ENCODE data around the gene A2M. TPM values are rescaled to one million over a fixed set of nuclear protein-coding genes. Genes with fewer than 3 reads are reported as not detected.

Gene A2M
- total RNA-seq, 1 donor from 2014 or later = 4.2 TPM

GRCh38 chr12:9074484-9075137 is 41.1 kb downstream of the A2M start:
- Histone ChIP-seq H3K4me2 (ENCODE audit: low read length) (no peak overlapping the region), H4K20me1 (ENCODE audit: insufficient read depth, low read length) (no peaks in the 10 kb centered on the region), H3K9me3 (ENCODE audit: insufficient read depth, low read depth, low read length) (no peaks in the 10 kb centered on the region), H2AFZ (ENCODE audit: low read depth, low read length) (no peak overlapping the region), H3K4me3 (ENCODE audit: insufficient read depth, low read depth, low read length) (no peak overlapping the region), H3K27ac (ENCODE audit: low read depth, low read length) (no peak overlapping the region), H3K27me3 (ENCODE audit: insufficient read depth, low read length) (no peaks in the 10 kb centered on the region), H3K79me2 (ENCODE audit: insufficient read depth, low read length) (no peaks in the 10 kb centered on the region), H3K4me1 (ENCODE audit: insufficient read depth, low read length) (no peaks in the 10 kb centered on the region), H3K9ac (ENCODE audit: low read length) (no peak overlapping the region), H3K36me3 (ENCODE audit: insufficient read depth, low read length) (no peaks in the 10 kb centered on the region)
- Mint-ChIP-seq H3K36me3 (ENCODE audit: low read depth, unreplicated experiment) (no peaks in the 10 kb centered on the region), H3K9me3 (ENCODE audit: unreplicated experiment) (no peaks in the 10 kb centered on the region), H3K27me3 (ENCODE audit: low read depth, unreplicated experiment) (no peaks in the 10 kb centered on the region), H3K27ac (ENCODE audit: unreplicated experiment) (no peak overlapping the region), H3K4me3 (ENCODE audit: unreplicated experiment) (no peak overlapping the region), H3K4me1 (ENCODE audit: low read depth, unreplicated experiment) (no peaks in the 10 kb centered on the region)
- DNase-seq (ENCODE audit: low read depth) = no peak
- no peak for FAIRE-seq
- no peak for TF ChIP-seq CTCF (IDR thresholded peaks at IDR 0.05; ENCODE audit: insufficient read depth, low read depth, low read length)
- TF ChIP-seq EZH2 (IDR thresholded peaks at IDR 0.05; ENCODE audit: insufficient read depth, low read length) = no peak

- no peak for TF ChIP-seq EZH2 (IDR thresholded peaks at IDR 0.05; ENCODE audit: insufficient read depth, low read length)
- TF ChIP-seq CTCF (IDR thresholded peaks at IDR 0.05; ENCODE audit: insufficient read depth, low read depth, low read length) = no peak
- Histone ChIP-seq H3K4me3 (ENCODE audit: insufficient read depth, low read depth, low read length) (no peak overlapping the region), H2AFZ (ENCODE audit: low read depth, low read length) (no peak overlapping the region), H3K4me2 (ENCODE audit: low read length) (no peak overlapping the region), H3K9me3 (ENCODE audit: insufficient read depth, low read depth, low read length) (no peaks in the 10 kb centered on the region), H3K79me2 (ENCODE audit: insufficient read depth, low read length) (no peaks in the 10 kb centered on the region), H3K4me1 (ENCODE audit: insufficient read depth, low read length) (no peaks in the 10 kb centered on the region), H3K9ac (ENCODE audit: low read length) (no peak overlapping the region), H4K20me1 (ENCODE audit: insufficient read depth, low read length) (no peaks in the 10 kb centered on the region), H3K27ac (ENCODE audit: low read depth, low read length) (no peak overlapping the region), H3K27me3 (ENCODE audit: insufficient read depth, low read length) (no peaks in the 10 kb centered on the region), H3K36me3 (ENCODE audit: insufficient read depth, low read length) (no peaks in the 10 kb centered on the region)
- no peaks in the 10 kb centered on the region for H3K36me3 Mint-ChIP-seq (ENCODE audit: low read depth, unreplicated experiment)
- no peak overlapping the region for H3K27ac Mint-ChIP-seq (ENCODE audit: unreplicated experiment)
- no peak for FAIRE-seq
- no peak overlapping the region for H3K4me3 Mint-ChIP-seq (ENCODE audit: unreplicated experiment)
- H3K9me3 Mint-ChIP-seq (ENCODE audit: unreplicated experiment) = no peaks in the 10 kb centered on the region
- no peaks in the 10 kb centered on the region for H3K27me3 Mint-ChIP-seq (ENCODE audit: low read depth, unreplicated experiment)
- H3K4me1 Mint-ChIP-seq (ENCODE audit: low read depth, unreplicated experiment) = no peaks in the 10 kb centered on the region
- no peak for DNase-seq (ENCODE audit: low read depth)
Observed at GRCh38 chr12:9073076-9073475, 42.6 kb downstream of the A2M start.

GRCh38 chr12:9072481-9073038 is 43.2 kb downstream of the A2M start:
- Histone ChIP-seq H4K20me1 (ENCODE audit: insufficient read depth, low read length) (no peaks in the 10 kb centered on the region), H3K36me3 (ENCODE audit: insufficient read depth, low read length) (no peaks in the 10 kb centered on the region), H3K27ac (ENCODE audit: low read depth, low read length) (no peak overlapping the region), H3K27me3 (ENCODE audit: insufficient read depth, low read length) (no peaks in the 10 kb centered on the region), H3K79me2 (ENCODE audit: insufficient read depth, low read length) (no peaks in the 10 kb centered on the region), H3K4me2 (ENCODE audit: low read length) (no peak overlapping the region), H3K4me1 (ENCODE audit: insufficient read depth, low read length) (no peaks in the 10 kb centered on the region), H3K9ac (ENCODE audit: low read length) (no peak overlapping the region), H3K9me3 (ENCODE audit: insufficient read depth, low read depth, low read length) (no peaks in the 10 kb centered on the region), H2AFZ (ENCODE audit: low read depth, low read length) (no peak overlapping the region), H3K4me3 (ENCODE audit: insufficient read depth, low read depth, low read length) (no peak overlapping the region)
- no peaks in the 10 kb centered on the region for H3K9me3 Mint-ChIP-seq (ENCODE audit: unreplicated experiment)
- H3K36me3 Mint-ChIP-seq (ENCODE audit: low read depth, unreplicated experiment) = no peaks in the 10 kb centered on the region
- H3K4me1 Mint-ChIP-seq (ENCODE audit: low read depth, unreplicated experiment) = no peaks in the 10 kb centered on the region
- no peak overlapping the region for H3K27ac Mint-ChIP-seq (ENCODE audit: unreplicated experiment)
- no peak overlapping the region for H3K4me3 Mint-ChIP-seq (ENCODE audit: unreplicated experiment)
- no peak for DNase-seq (ENCODE audit: low read depth)
- no peak for TF ChIP-seq CTCF (IDR thresholded peaks at IDR 0.05; ENCODE audit: insufficient read depth, low read depth, low read length)
- no peak for TF ChIP-seq EZH2 (IDR thresholded peaks at IDR 0.05; ENCODE audit: insufficient read depth, low read length)
- no peaks in the 10 kb centered on the region for H3K27me3 Mint-ChIP-seq (ENCODE audit: low read depth, unreplicated experiment)
- no peak for FAIRE-seq
